GM19351 (cell line): ENCODE measurements around the gene DLG2.

ENCODE experiments used
- ATAC-seq: cut with Tn5 transposase; IDR thresholded peaks from one replicate; pipeline ENCODE4 v1.9.1; 2021; ENCODE audit warnings: mild to moderate bottlenecking, moderate library complexity; ENCODE audit not compliant: unreplicated experiment

The DLG2 gene

DNA sequence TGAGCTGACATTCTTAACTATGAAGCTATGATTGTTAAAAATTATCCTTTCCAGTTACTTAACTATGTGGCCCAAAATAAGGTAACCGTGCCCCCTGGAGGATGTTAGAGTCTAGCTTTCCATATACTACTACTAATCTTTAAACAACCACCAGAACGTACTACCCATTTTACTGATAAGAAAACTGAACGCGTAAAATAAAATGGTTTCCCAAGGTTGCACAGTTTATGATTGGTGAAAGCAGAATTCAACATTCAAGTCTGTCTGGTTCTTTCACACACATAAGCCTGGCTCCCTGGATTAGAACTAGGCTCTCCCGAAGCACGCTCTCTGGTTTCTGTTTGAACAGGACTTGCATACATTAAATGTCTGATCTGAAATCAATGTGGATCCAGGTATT is 1903.1 kb downstream of the DLG2 start:
- ATAC-seq: peak; percentile 73

DNA sequence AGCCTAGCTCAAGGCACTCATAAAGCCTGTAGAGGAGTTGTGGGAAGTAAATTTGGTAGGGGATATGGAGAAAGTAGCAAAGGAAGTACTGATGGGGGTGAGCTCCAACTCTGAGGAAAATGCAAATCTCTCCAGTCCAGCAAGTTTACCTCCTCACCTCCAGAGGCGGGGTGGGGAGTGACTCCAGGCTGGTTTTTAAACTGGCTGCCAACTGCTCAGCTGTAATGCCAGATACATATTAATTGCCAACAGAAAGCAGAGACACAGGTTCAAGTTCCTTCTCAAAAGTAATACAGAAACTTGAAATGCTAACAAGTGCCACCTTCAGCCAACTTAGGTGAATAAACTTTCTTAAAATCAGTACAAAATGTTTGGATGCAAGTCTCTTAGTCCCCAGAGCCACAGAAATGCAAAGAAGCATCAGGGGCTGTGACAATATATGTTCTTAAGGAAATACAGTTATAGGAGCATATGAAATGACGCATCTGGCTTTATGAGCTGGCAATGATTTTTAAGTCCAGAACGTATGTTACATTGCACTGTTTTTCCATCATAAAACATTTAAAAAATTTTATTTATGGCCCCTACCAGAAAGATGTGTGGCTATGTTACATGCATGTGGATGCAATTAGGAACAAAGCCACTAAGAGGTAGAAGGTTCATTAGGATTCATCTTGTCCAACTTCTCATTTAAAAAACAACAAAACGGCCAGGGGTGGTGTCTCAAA is 1904.6 kb downstream of the DLG2 start:
- no peak for ATAC-seq

DNA sequence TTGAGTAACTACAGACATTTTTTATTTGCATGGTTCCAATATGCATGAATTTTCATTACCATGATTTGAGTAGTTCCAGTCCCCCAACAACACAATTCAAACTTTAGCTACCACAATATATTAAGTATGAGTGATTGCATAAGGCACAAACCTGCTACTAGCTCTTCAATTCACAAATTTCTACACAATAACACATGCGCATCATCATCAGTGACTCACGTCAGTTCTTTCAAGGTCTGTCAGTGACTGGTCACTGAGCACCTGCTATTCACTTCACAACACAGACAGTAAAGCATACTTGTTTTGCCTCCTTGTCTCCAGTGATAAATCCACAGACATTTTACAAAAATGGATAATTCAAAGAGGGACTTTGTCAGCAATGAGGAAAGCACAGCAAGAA is 1905.9 kb downstream of the DLG2 start:
- ATAC-seq: no peak

DNA sequence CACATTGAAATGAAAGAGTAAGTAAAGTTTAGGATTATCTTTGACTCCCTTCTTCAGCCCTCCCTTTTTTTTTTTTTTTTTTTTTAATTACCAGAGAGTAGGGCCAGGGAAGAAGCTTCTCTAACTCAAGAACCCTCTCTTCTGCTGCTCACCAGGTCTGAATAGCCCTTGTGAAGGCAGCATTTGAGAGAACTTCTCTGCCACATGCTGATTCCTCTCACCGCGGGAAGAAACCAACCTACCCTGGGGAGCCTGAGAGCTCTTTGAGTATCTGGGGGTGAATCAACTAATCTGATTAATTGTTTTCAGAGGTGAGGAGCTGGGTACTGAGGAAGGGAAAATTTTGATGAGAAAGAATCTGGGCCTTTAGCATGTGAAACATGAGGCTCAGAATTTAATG is 1906.5 kb downstream of the DLG2 start:
- no peak for ATAC-seq

DNA sequence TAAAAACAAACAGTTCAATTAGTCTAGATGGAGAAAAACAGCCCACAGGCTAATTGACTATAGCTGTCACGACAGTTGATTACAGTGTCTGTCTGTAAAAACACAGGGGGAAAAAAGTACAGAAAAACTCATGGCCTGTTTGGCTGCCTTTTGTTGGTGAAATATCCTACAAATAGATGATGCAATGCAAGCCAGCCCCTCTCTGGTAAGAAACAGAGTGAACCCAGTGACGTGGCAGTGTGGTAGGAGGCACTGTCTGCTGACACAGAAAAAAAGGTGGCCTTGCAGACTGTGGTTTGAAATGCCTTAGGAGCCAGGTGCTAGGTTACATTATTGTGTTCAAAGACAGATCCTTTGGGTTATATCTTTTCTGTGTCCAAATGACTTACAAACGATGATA is 1909.6 kb downstream of the DLG2 start:
- ATAC-seq: no peak

DNA sequence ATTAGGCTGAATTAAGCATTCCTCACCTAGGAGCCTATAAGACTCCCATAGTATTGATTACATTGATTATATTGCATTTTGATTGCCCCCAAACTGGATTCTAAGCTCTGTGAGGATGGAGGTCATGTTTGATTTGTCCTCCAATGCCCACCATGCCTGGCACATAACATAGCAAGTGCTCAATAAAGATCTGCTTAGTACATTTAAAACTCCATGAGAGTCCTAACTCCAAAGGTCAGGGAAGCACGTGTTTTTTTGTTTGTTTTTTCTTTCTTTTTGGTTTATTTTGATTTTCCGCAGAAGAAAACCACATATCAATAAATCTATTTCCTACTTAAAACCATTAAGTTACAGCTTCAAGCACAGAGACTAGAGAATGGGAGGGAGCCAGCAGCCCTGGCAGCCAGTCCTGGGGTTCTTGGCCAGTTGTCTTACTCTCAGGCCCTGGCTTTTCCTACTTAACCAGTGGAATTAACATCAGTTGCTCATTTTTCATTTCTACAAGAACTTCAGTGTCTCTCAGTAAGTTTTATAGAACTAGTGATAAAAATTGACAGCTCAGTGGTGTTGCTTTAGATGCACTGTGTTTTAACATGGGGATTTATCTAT is 1911.1 kb downstream of the DLG2 start:
- ATAC-seq: no peak

DNA sequence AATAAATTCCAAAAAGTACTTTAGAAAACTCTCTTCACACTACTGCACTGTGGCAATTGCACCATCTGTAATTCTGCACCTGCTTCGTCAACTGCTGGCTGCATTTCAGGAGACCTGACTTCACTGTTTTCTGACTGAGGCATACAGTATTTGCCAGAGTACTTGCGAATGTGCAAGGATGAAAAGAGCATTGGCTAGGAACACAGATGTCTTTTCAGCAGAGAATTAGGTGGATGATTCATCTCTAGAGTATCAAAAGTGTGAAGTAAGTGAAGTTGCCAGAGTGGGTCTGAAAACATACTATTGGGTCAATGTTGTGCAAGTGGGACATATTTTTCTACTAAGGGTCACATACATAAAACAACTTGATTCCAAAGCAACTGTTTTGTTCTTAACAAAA is 1913.4 kb downstream of the DLG2 start:
- ATAC-seq: peak; percentile 41

DNA sequence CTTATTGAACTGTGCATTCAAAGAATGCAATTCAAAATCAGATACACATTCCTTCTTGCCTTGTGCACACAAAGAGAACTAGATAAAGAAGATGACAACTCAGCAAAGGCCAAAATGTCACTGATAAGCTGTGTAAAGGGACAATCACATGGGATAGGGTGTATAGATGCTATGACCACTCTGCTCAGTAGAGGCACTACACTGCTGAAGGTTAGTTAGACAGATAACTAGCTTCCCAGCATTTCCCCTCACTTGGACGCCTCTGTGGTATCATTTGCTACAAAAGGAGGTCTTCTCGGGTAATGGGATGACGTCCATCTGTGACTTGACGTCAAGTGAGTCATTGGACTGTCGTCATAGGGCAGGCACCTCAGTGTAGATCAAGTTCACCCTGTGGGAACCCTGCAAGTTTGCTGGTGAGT is 1916.0 kb downstream of the DLG2 start:
- ATAC-seq: no peak

DNA sequence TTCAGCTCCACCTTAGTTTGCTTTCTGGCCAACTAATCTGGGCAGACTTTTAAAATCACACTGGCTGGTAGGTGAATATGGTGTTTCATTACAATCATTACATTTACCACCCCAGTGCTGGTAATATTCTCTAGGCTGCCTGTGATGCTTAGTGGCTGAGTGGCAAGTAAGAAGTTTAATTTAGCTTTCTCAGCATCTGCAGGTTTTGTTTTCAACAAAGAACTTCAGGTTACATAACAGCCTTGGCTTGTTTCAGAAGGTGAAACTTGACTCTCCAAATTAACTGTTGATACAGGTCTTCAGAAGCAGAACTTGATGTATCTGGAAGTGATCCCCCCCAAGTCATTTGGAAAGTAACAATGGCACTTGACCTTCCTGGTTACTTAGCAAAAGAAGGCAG is 1917.7 kb downstream of the DLG2 start:
- no peak for ATAC-seq

DNA sequence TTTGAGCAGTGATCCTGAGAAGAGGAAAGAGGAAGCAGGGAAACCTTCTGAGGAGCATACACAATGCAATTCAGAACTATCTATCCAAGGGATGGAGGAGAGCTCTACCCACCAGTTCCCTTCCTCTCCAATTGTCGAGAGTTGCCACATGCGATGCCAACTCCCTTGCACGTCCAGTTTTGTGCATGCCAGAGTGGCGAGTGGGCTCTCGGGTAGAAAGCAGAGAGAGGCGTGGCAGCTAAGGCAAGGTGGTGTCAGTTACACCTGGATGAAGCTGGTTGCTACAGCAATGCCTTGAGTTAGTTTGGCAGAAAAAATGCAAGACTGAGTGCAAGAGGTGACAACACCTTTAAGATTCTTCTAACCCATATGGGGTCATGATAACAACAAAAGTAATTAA is 1920.6 kb downstream of the DLG2 start:
- no peak for ATAC-seq

DNA sequence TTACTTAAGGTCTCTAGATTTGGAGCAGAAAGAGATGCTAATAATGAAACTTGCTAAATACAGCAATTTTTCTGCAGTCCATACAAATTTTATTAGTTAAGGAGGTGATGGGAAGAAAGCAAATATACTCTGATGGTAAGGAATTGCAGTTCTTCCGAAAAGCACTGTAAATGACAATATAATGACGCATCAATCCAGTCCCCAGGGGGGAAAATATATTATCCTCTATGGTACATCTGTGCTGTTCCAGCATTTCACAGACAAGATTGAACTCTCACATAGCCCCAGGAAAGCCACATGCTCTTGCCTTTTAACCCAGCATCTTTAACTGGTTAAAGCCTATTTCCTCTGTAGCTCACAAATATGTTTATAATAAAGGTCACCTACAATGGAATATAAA is 1924.3 kb downstream of the DLG2 start:
- no peak for ATAC-seq

DNA sequence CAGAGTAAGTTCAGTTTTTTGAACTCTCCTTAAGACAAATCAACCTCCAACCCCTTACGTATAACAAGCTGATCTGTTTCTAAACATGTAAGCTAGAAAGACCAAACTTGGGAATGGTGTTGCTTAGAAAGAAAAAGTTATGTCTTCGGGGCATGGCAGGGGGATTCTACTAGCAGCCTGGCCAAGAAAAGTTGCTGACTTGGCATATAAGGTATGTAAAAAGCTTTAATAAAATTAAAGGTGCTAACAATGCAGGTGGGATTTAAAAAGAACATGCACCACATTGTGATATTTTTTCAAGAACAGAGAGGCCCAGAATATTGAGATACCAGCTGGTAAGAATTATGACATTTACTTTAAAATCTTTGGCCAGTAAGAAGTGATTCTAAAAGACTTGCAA is 1929.6 kb downstream of the DLG2 start:
- ATAC-seq: no peak

DNA sequence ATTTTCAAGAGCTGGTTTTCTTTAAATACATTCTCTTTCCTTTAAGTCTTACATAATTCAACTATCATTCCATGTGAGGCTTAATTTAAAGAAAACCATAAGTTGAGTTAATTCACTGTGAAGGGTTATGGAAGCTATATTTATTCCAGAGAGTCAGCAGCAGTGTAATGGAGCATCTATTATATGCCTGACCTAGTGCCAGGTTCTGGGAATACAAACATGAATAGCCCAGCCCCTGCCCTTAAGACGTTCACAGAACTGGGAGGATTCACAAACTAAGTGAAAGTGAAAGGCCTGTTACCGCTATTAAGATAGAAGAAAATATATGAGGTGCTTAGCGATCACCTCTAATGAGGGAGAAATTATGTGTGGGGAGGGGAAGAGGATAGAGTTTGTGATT is 1932.1 kb downstream of the DLG2 start:
- ATAC-seq: no peak

DNA sequence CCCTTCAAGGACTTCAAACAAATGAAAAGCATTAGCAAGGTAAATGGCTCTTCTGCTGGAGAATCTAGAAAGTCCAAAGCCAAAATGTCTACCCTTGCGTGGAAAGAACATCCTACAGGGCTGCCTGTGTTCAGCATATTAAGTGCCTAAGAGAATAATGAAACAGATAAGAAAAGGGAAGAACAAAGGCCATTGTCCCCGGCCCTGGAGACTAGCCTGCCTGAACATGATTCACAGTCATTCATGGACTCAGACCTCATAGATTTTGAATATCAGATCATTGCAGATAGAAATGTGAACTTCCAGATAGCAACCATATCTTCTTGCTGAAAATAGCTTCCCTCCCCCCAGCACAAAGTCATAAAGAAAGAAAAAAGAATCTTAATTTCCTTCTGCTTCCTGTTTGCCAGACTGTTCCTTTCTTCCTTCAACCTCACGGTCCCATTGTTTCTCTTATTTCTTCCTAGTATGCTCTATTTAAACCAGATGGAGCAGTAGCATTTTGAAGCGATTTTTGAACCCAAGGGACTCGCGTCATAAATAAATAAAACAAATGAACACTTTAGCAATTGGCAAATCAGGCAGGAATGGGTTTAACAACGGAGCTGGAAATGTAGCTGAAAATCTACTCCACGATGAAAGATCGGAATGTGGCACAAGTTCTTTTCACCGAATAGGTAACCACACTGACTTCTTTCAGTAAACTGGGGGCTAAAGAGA is 1932.8 kb downstream of the DLG2 start:
- no peak for ATAC-seq

DNA sequence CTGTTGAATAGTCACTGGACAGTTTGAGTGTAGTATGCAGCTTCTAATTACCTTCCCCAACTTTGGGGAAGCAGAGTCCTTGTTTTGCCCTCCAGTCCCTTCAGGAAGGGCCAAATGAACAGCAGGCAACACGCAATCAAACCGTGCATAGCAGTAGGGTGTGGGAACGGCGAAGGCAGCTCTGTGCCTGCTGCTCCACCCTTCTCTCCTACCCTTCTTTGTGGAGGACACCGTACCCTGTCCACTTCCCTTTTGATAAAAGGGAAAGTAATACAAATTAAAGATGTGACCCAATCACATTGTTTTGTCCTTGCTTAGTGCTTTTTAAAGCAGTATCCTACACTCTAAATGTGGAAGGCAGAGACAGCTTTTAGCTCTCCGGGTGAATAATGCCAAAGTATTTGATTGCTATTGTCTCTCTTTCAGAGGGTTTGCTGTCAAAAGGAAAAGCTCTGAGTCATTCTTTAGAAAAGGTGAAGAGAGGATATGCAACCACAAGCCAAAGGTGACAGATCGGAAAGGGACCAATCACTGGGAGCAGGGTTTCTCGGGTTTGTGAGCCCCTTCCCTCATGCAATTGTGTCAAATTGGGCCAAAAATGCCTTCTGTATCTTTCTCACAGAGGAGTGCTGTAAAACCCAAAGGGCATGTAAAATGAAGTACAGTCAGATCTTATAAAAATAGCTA is 1933.7 kb downstream of the DLG2 start:
- ATAC-seq: no peak

DNA sequence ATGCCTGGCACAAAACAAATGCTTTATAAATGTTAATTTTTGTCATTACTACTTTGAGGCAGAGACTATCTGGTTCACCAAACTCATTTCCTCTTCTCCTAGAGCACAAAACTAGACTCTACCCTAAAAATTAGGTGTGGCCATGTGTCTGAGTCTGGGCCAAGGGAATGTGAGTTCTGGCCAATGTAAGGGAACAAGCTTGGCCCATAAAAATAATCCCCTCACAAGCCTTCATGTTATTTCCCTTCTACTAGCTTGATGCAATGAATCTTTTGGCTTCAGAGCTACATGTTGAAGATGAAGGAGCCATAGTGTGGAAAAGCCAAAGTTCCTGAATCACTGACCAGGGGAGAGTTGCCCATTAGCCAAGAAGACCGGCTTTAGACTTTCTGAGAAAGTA is 1934.5 kb downstream of the DLG2 start:
- ATAC-seq: no peak

DNA sequence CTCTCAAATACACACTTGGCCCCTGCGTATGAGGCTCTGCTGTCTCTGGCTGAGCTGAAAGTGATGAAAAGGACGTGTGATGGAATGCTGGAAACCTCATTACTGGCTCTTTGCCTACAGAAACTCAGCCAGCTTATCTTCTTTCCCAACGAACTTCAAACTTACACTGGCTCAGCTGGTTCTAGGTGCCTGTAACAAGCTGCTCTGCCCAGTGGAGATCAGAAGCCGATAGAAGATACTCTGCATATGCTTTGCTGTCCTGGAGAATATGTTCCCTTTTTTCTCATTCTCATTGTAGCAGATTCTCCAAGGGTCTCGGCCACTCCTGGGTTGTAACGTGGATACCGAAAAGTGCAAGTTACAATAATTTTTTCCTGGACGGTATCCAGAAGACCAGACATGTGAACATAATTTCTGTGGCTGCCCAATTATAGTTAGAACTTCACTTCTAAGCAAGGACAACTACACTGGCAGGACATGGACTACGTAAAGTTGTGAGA is 1935.6 kb downstream of the DLG2 start:
- no peak for ATAC-seq

DNA sequence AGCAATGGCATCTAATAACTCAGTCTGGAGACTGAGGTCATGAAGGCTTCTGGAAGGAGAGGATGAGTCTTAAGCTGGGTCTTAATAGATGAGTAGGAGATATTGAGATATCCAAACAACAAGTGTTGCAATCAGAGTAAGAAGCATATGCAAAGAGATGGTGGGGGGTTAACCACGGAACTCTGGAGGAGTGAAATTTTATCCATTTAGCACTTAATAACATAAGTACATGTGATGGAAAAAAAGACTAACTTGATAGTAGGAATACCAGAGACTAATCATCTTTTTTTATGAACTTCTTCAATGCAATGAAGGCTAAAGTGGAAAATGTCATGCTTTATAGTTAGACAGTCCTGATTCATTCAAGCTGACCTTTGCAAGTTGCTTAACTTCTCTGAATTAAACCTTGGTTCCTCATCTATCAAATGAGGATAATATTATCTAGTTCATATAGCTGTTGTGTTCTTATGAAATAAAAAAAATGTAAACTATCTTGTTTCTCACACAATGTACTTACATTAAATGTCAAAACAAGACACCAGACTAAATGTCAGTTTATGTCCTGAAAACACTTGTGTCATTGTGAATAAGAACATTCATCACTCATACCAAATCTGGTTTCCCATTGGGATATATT is 1937.9 kb downstream of the DLG2 start:
- ATAC-seq: no peak

DNA sequence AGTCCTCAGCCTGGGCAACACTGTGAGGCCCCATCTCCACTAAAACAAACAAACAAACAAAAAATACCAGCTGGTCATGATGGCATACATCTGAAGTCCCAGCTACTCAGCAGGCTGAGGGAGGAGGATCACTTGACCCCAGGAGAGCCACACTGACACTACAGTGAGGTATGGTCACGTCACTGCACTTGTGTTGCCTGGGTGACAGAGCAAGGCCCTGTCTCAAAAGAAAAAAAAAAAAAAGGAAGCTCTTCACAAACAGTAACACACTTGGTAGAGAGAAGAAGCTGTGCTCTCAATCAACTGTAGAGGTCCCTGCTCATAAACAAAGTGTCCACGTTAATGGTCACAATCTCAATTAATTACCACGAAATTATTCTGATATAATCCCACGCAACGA is 1939.4 kb downstream of the DLG2 start:
- no peak for ATAC-seq

DNA sequence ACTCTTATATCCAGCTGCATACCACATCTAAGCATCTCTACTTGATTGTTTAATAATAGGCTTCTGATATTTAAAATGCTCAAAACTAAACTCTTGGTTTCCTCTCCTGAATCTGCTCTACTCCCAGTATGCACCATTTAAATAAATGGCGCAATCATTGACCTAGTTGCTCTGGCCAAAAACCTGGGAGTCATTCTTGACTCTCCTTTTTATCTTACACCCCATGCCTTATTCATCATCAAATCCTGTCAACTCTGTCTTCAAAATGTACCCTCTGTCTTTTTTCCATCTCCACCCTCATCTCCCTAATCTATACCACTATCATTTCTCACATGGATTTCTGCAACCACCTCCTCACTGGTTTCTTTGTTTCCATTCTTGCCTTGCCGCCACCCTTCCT is 1941.4 kb downstream of the DLG2 start:
- no peak for ATAC-seq

DNA sequence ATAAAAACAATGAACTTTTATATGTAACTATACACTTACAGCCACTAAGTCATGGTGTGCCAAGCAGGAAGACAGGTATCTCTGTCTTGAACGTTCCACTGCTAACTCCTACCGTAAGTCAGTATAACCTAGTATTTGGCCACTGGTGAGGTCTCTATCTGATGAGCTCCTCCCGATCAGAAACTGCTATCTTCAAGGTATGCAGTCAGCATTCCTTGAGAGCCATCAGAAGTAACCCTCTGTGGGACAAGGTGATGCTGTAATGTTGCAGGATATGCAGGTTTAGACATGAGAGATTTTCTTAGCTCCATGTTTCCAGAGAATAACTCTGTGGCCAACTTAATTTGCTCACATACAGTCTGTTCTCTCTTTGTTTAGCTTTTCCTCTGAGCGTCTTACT is 1943.1 kb downstream of the DLG2 start:
- no peak for ATAC-seq
